Measurements from ENCODE around the gene BCO1.

BCO1 gene

DNA sequence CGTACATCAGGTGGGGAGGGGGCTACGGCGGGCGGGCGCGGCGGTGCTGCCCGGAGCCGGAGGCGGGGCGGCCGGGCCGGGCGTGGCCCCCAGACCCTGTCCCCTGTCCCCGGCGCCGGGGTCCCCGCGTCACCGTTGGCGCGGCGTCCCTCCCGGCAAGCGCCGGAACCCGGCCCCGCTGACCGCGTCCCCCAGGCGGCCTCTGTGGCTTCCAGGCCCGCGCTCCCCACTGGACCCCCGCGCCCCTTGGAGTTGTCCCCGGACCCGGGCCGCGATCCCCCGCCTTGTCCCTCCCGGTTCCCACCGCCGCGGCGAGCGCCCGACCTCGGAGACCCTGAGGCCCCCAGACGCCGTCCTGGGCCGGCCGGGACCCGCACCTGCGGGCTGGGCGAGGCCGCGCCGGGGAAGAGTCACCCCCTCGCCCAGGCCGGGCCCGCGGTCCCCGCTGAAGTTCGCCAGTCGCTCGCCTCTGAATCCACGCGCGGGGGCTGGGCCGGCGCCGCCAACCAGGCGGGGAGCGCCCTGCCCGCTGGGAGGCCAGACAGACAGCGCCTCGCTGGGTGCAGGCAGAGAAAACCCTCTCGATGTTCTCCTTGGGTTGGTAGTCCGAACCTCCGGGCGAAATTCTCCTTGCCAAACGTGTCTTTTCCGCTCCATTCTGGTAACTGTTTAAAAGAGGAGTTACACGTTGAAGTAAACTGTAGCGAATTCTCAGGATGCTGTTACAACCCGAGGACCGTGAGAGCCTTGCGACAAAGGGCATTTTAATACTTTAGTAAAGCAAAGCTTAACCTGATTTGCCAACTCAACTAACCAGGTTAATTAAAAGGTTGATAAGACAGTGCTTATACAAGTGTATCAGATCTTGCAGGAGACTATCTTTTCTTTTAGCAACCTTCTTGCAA, 77.0 kb downstream of the BCO1 start:
- Histone ChIP-seq H3K18ac (ENCODE audit: low read length) (peak overlapping the region; percentile 93), H2BK5ac (ENCODE audit: low read length) (no peak overlapping the region), H2BK120ac (ENCODE audit: low read depth, low read length) (no peak overlapping the region), H3K9me3 (replicated peaks in 1 of 2; ENCODE audit: control insufficient read depth in 2 of 2, insufficient read depth in 1 of 2, low read depth in 1 of 2, low read length in 2 of 2) (no peaks in the 10 kb centered on the region), H3K79me1 (ENCODE audit: low read depth, low read length) (peaks cover 2% of the 10 kb centered on the region), H3K14ac (ENCODE audit: low read length) (no peak overlapping the region), H2BK15ac (ENCODE audit: low read length) (no peak overlapping the region), H3K36me3 (replicated peaks in 1 of 2; ENCODE audit: control insufficient read depth in 2 of 2, insufficient read depth in 2 of 2, low read length in 2 of 2) (peaks cover 2 to 11% of the 10 kb centered on the region in 2 donors), H3K4me3 (ENCODE audit: low read length in 2 of 2) (peak overlapping the region; percentile 93 to 96), H3K27ac (replicated peaks; ENCODE audit: low read length) (no peak overlapping the region), H3K4ac (ENCODE audit: low read length) (no peak overlapping the region), H3K4me1 (ENCODE audit: control insufficient read depth in 2 of 2, insufficient read depth in 1 of 2, low read depth in 1 of 2, low read length in 2 of 2) (peaks cover 0 to 2% of the 10 kb centered on the region in 2 donors), H4K91ac (ENCODE audit: low read depth, low read length, poor library complexity) (no peak overlapping the region), H4K8ac (ENCODE audit: low read depth, low read length) (no peak overlapping the region), H3K27me3 (ENCODE audit: control insufficient read depth in 3 of 3, insufficient read depth in 3 of 3, low read depth in 1 of 3, low read length in 3 of 3) (no peaks in the 10 kb centered on the region), H2AFZ (ENCODE audit: low read length) (peak overlapping the region; percentile 98), H3K9ac (ENCODE audit: low read depth, low read length, poor library complexity) (peak overlapping the region; percentile 97), H3K4me2 (ENCODE audit: insufficient read depth, low read length, poor library complexity, severe bottlenecking) (peak overlapping the region; percentile 87), H3K23ac (ENCODE audit: low read depth, low read length, poor library complexity) (peak overlapping the region; percentile 90), H2AK5ac (ENCODE audit: low read depth, low read length) (no peak overlapping the region), H2BK12ac (ENCODE audit: low read length) (no peak overlapping the region)
- peak; percentile 23 for DNase-seq (ENCODE audit: low spot score)
- no CpG with 5 or more reads among the region's 88 CpGs for whole genome bisulfite sequencing, 2 donors (ENCODE audit: extremely low coverage in 2 of 2, insufficient read length in 2 of 2, insufficient replicate concordance in 1 of 2)

- Histone ChIP-seq H2BK12ac (ENCODE audit: low read length) (no peak overlapping the region), H3K79me1 (ENCODE audit: low read depth, low read length) (peaks cover 2% of the 10 kb centered on the region), H3K23ac (ENCODE audit: low read depth, low read length, poor library complexity) (no peak overlapping the region), H3K9ac (ENCODE audit: low read depth, low read length, poor library complexity) (no peak overlapping the region), H3K14ac (ENCODE audit: low read length) (no peak overlapping the region), H2AK5ac (ENCODE audit: low read depth, low read length) (no peak overlapping the region), H4K91ac (ENCODE audit: low read depth, low read length, poor library complexity) (no peak overlapping the region), H3K27me3 (ENCODE audit: control insufficient read depth in 3 of 3, insufficient read depth in 3 of 3, low read depth in 1 of 3, low read length in 3 of 3) (no peaks in the 10 kb centered on the region), H4K8ac (ENCODE audit: low read depth, low read length) (no peak overlapping the region), H3K9me3 (replicated peaks in 1 of 2; ENCODE audit: control insufficient read depth in 2 of 2, insufficient read depth in 1 of 2, low read depth in 1 of 2, low read length in 2 of 2) (no peaks in the 10 kb centered on the region), H3K4me1 (ENCODE audit: control insufficient read depth in 2 of 2, insufficient read depth in 1 of 2, low read depth in 1 of 2, low read length in 2 of 2) (peaks cover 0 to 2% of the 10 kb centered on the region in 2 donors), H2BK5ac (ENCODE audit: low read length) (no peak overlapping the region), H3K4me2 (ENCODE audit: insufficient read depth, low read length, poor library complexity, severe bottlenecking) (no peak overlapping the region), H2BK15ac (ENCODE audit: low read length) (no peak overlapping the region), H2BK120ac (ENCODE audit: low read depth, low read length) (no peak overlapping the region), H3K18ac (ENCODE audit: low read length) (no peak overlapping the region), H2AFZ (ENCODE audit: low read length) (no peak overlapping the region), H3K4ac (ENCODE audit: low read length) (no peak overlapping the region), H3K36me3 (replicated peaks in 1 of 2; ENCODE audit: control insufficient read depth in 2 of 2, insufficient read depth in 2 of 2, low read length in 2 of 2) (peaks cover 2 to 11% of the 10 kb centered on the region in 2 donors), H3K27ac (replicated peaks; ENCODE audit: low read length) (no peak overlapping the region), H3K4me3 (ENCODE audit: low read length in 2 of 2) (peak overlapping the region in 1 of 2 donors; percentile 93)
- no CpG with 5 or more reads among the region's 5 CpGs for WGBS, 2 donors (ENCODE audit: extremely low coverage in 2 of 2, insufficient read length in 2 of 2, insufficient replicate concordance in 1 of 2)
- no peak for DNase-seq (ENCODE audit: low spot score)
Observed at GRCh38 chr16:81316176-81316496, 77.6 kb downstream of the BCO1 start.

GRCh38 chr16:81318711-81319110, 80.2 kb downstream of the BCO1 start:
- no peak overlapping the region for H2BK120ac ChIP-seq (ENCODE audit: low read depth, low read length)
- no peak overlapping the region for H3K4me3 ChIP-seq (ENCODE audit: low read length in 2 of 2)
- no peak overlapping the region for H4K8ac ChIP-seq (ENCODE audit: low read depth, low read length)
- no peak overlapping the region for H3K4ac ChIP-seq (ENCODE audit: low read length)
- H3K27ac ChIP-seq (replicated peaks; ENCODE audit: low read length): no peak overlapping the region
- H4K91ac ChIP-seq (ENCODE audit: low read depth, low read length, poor library complexity): no peak overlapping the region
- no peak overlapping the region for H2AK5ac ChIP-seq (ENCODE audit: low read depth, low read length)
- H3K36me3 ChIP-seq (replicated peaks in 1 of 2; ENCODE audit: control insufficient read depth in 2 of 2, insufficient read depth in 2 of 2, low read length in 2 of 2): no peaks in the 10 kb centered on the region
- no peak overlapping the region for H3K23ac ChIP-seq (ENCODE audit: low read depth, low read length, poor library complexity)
- H3K79me1 ChIP-seq (ENCODE audit: low read depth, low read length): peaks cover 2% of the 10 kb centered on the region
- H2AFZ ChIP-seq (ENCODE audit: low read length): no peak overlapping the region
- peaks cover 0 to 3% of the 10 kb centered on the region in 2 donors for H3K4me1 ChIP-seq (ENCODE audit: control insufficient read depth in 2 of 2, insufficient read depth in 1 of 2, low read depth in 1 of 2, low read length in 2 of 2)
- H2BK5ac ChIP-seq (ENCODE audit: low read length): no peak overlapping the region
- no peaks in the 10 kb centered on the region for H3K27me3 ChIP-seq (ENCODE audit: control insufficient read depth in 3 of 3, insufficient read depth in 3 of 3, low read depth in 1 of 3, low read length in 3 of 3)
- H3K14ac ChIP-seq (ENCODE audit: low read length): no peak overlapping the region
- H2BK12ac ChIP-seq (ENCODE audit: low read length): no peak overlapping the region
- H3K4me2 ChIP-seq (ENCODE audit: insufficient read depth, low read length, poor library complexity, severe bottlenecking): no peak overlapping the region
- whole genome bisulfite sequencing, 2 donors (ENCODE audit: extremely low coverage in 2 of 2, insufficient read length in 2 of 2, insufficient replicate concordance in 1 of 2): no CpG with 5 or more reads among the region's 7 CpGs
- no peak for DNase-seq (ENCODE audit: low spot score)
- no peak overlapping the region for H3K18ac ChIP-seq (ENCODE audit: low read length)
- no peaks in the 10 kb centered on the region for H3K9me3 ChIP-seq (replicated peaks in 1 of 2; ENCODE audit: control insufficient read depth in 2 of 2, insufficient read depth in 1 of 2, low read depth in 1 of 2, low read length in 2 of 2)
- no peak overlapping the region for H3K9ac ChIP-seq (ENCODE audit: low read depth, low read length, poor library complexity)
- H2BK15ac ChIP-seq (ENCODE audit: low read length): no peak overlapping the region

- H3K4me2 ChIP-seq (ENCODE audit: insufficient read depth, low read length, poor library complexity, severe bottlenecking): no peak overlapping the region
- no peak overlapping the region for H3K4me3 ChIP-seq (ENCODE audit: low read length in 2 of 2)
- H4K8ac ChIP-seq (ENCODE audit: low read depth, low read length): no peak overlapping the region
- no CpG with 5 or more reads among the region's 6 CpGs for WGBS, 2 donors (ENCODE audit: extremely low coverage in 2 of 2, insufficient read length in 2 of 2, insufficient replicate concordance in 1 of 2)
- no peak for DNase-seq (ENCODE audit: low spot score)
- H2BK5ac ChIP-seq (ENCODE audit: low read length): no peak overlapping the region
- H3K36me3 ChIP-seq (replicated peaks in 1 of 2; ENCODE audit: control insufficient read depth in 2 of 2, insufficient read depth in 2 of 2, low read length in 2 of 2): no peaks in the 10 kb centered on the region
- H3K27me3 ChIP-seq (ENCODE audit: control insufficient read depth in 3 of 3, insufficient read depth in 3 of 3, low read depth in 1 of 3, low read length in 3 of 3): no peaks in the 10 kb centered on the region
- no peak overlapping the region for H3K23ac ChIP-seq (ENCODE audit: low read depth, low read length, poor library complexity)
- no peak overlapping the region for H3K4ac ChIP-seq (ENCODE audit: low read length)
- no peak overlapping the region for H3K27ac ChIP-seq (replicated peaks; ENCODE audit: low read length)
- no peak overlapping the region for H2BK15ac ChIP-seq (ENCODE audit: low read length)
- H2BK12ac ChIP-seq (ENCODE audit: low read length): no peak overlapping the region
- H2AFZ ChIP-seq (ENCODE audit: low read length): no peak overlapping the region
- H3K9ac ChIP-seq (ENCODE audit: low read depth, low read length, poor library complexity): no peak overlapping the region
- H2AK5ac ChIP-seq (ENCODE audit: low read depth, low read length): no peak overlapping the region
- no peaks in the 10 kb centered on the region for H3K9me3 ChIP-seq (replicated peaks in 1 of 2; ENCODE audit: control insufficient read depth in 2 of 2, insufficient read depth in 1 of 2, low read depth in 1 of 2, low read length in 2 of 2)
- peaks cover 0 to 2% of the 10 kb centered on the region in 2 donors for H3K4me1 ChIP-seq (ENCODE audit: control insufficient read depth in 2 of 2, insufficient read depth in 1 of 2, low read depth in 1 of 2, low read length in 2 of 2)
- no peak overlapping the region for H3K14ac ChIP-seq (ENCODE audit: low read length)
- H3K79me1 ChIP-seq (ENCODE audit: low read depth, low read length): peaks cover 2% of the 10 kb centered on the region
- H4K91ac ChIP-seq (ENCODE audit: low read depth, low read length, poor library complexity): no peak overlapping the region
- no peak overlapping the region for H3K18ac ChIP-seq (ENCODE audit: low read length)
- H2BK120ac ChIP-seq (ENCODE audit: low read depth, low read length): no peak overlapping the region
Observed at GRCh38 chr16:81319221-81319912, 80.9 kb downstream of the BCO1 start.
